Measurements from ENCODE around the gene USP5.
A peak's percentile ranks its signal among the peaks of the same experiment; 100 is the strongest.
"Not testable (repeated sequence)": the region's sequence is repeated elsewhere in the genome, so short reads cannot be mapped to it uniquely, and the experiment has no call there.

The USP5 gene

GRCh38 chr12:6890789-6891645 is 39.1 kb downstream of the USP5 start:
- DNase-seq = peak; percentile 96

- no peak for DNase-seq
Observed at GRCh38 chr12:6891646-6892001, 39.7 kb downstream of the USP5 start.

GRCh38 chr12:6892683-6893082 is 40.7 kb downstream of the USP5 start:
- DNase-seq = not testable (repeated sequence)

- no peak for DNase-seq
Observed at GRCh38 chr12:6894321-6894720, 42.4 kb downstream of the USP5 start.

- DNase-seq = no peak
Observed at GRCh38 chr12:6896846-6897435, 45.0 kb downstream of the USP5 start.

GRCh38 chr12:6899427-6899826 is 47.5 kb downstream of the USP5 start:
- DNase-seq = no peak

GRCh38 chr12:6899837-6900519 is 48.0 kb downstream of the USP5 start:
- DNase-seq = peak; percentile 12

- DNase-seq = no peak
Observed at GRCh38 chr12:6902448-6902847, 50.5 kb downstream of the USP5 start.

- no peak for DNase-seq
Observed at GRCh38 chr12:6903722-6904121, 51.8 kb downstream of the USP5 start.

GRCh38 chr12:6904280-6905276 is 52.6 kb downstream of the USP5 start, which contains the start of gene LRRC23:
Gene LRRC23, plus strand, starts transcription at chr12:6904822. Its CDS starts 812 bp downstream, at chr12:6905634.
- DNase-seq = peak; percentile 96

- no peak for DNase-seq
Observed at GRCh38 chr12:6905414-6906040, 53.6 kb downstream of the USP5 start.

GRCh38 chr12:6908141-6908540 is 56.2 kb downstream of the USP5 start:
- not testable (repeated sequence) for DNase-seq

- no peak for DNase-seq
Observed at GRCh38 chr12:6909421-6910145, 57.6 kb downstream of the USP5 start.

GRCh38 chr12:6912164-6912935 is 60.4 kb downstream of the USP5 start:
- no peak for DNase-seq

GRCh38 chr12:6914246-6914946 is 62.4 kb downstream of the USP5 start, which contains the start of gene ENO2:
Gene ENO2, plus strand, starts transcription at chr12:6914580. Its CDS starts 1,253 bp downstream, at chr12:6915833.
- peak; percentile 67 for DNase-seq

- peak; percentile 20 for DNase-seq
Observed at GRCh38 chr12:6914947-6915788, 63.2 kb downstream of the USP5 start.

- DNase-seq = no peak
Observed at GRCh38 chr12:6915789-6916285, 63.9 kb downstream of the USP5 start.

All from fibroblast of upper back skin (primary cell).